Measurements from ENCODE around the gene PIMREG. TPM values are rescaled to one million over a fixed set of nuclear protein-coding genes. Genes with fewer than 3 reads are reported as not detected.

Gene PIMREG
- total RNA-seq, 1 donor: 13.1 TPM

DNA sequence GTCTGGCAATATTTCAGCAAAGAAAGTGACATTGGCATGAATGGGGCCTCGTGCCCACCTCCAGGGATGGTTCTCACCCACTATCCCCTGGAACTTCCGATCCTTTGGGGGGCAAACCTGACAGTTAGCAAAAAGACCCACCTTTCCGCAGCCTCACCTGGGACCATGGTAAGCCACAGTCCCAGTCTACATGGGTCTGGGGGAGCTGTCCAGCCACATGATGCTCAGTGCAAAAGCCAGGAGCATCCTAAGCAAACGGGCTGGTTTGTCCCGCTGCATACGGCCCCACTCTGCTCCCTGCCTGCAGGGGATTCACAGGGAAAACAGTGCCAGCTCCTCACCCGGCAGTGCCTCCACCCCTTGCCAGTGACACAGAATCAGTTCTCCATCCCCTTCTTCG, 28.6 kb upstream of the PIMREG start:
- TF ChIP-seq, protein P1, sequence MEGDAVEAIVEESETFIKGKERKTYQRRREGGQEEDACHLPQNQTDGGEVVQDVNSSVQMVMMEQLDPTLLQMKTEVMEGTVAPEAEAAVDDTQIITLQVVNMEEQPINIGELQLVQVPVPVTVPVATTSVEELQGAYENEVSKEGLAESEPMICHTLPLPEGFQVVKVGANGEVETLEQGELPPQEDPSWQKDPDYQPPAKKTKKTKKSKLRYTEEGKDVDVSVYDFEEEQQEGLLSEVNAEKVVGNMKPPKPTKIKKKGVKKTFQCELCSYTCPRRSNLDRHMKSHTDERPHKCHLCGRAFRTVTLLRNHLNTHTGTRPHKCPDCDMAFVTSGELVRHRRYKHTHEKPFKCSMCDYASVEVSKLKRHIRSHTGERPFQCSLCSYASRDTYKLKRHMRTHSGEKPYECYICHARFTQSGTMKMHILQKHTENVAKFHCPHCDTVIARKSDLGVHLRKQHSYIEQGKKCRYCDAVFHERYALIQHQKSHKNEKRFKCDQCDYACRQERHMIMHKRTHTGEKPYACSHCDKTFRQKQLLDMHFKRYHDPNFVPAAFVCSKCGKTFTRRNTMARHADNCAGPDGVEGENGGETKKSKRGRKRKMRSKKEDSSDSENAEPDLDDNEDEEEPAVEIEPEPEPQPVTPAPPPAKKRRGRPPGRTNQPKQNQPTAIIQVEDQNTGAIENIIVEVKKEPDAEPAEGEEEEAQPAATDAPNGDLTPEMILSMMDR (IDR thresholded peaks at IDR 0.05; ENCODE audit: insufficient read depth, low read length): no peak
- DNase-seq (ENCODE audit: low read depth): no peak
- no peak overlapping the region for H3K4me3 ChIP-seq (ENCODE audit: low read depth, low read length)

DNA sequence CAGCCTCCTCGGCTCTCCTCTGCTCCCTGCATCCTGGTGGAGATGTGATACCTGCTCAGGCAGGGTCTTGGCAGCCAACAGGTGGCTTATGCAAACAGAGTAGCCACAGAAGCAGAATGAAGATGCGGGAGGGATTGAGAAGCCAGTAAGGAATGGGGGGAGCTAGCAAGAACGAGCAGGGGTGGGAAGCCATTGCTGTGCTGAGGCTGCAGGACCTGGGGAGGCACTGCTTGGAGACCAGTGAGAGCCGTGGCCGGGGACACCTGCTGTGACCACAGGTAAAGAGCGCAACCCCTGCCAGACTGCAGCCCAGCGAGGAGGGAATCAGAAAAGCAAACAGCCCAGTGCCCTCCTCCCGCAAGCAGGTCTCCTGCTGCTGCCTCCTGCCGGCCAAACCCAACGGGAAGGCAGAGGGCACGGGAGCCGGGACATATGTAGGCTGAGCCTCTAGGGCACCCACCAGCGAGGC, 24.0 kb upstream of the PIMREG start:
- H3K4me3 ChIP-seq (ENCODE audit: low read depth, low read length): no peak overlapping the region
- TF ChIP-seq, protein P1 (IDR thresholded peaks at IDR 0.05; ENCODE audit: insufficient read depth, low read length): peak; percentile 44
- DNase-seq (ENCODE audit: low read depth): no peak

DNA sequence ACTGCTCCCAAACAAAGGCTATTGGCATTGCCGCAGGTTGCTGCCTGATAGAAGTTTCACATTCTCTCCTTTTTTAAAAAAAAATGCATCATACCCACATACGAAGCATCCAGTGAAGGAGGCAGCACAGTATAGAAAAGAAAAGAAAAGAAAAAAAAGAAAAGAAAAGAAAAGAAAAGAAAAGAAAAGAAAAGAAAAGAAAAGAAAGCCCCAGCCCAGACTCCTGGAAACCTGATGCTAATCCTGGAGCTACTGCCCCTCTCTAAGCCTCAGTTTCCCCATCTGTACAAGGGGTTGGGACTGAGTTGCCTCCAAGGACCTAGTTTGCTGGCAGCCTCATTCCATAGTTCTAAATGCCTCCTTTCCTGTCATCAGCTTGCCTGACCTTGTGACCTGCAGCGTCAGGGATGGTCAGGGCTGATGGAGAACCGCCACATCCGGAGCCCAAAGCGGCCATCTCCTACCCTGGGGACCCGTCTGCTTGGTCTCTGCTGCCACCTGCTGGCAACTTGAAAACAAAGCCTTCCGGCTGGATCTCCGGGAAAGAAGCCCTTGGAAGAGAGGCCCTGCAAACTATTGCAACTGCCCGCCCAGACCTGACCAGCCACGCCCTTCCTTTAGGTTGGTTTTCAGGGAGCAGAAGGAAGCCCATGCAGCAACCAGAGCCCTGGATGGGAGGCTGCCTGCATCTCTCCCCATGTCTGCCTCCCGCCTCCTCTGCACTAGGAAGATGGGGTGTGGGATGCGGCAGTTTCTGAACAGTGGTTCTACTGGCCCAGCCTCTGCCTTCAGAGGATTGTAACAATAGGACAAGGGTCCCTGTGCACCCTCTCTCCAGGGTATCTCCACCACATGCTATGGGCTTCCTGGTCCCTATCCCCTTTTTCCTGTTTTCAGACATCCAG, 22.3 kb upstream of the PIMREG start:
- TF ChIP-seq, protein P1 (IDR thresholded peaks at IDR 0.05; ENCODE audit: insufficient read depth, low read length): peak; percentile 80
- DNase-seq (ENCODE audit: low read depth): peak; percentile 72
- H3K4me3 ChIP-seq (ENCODE audit: low read depth, low read length): no peak overlapping the region

DNA sequence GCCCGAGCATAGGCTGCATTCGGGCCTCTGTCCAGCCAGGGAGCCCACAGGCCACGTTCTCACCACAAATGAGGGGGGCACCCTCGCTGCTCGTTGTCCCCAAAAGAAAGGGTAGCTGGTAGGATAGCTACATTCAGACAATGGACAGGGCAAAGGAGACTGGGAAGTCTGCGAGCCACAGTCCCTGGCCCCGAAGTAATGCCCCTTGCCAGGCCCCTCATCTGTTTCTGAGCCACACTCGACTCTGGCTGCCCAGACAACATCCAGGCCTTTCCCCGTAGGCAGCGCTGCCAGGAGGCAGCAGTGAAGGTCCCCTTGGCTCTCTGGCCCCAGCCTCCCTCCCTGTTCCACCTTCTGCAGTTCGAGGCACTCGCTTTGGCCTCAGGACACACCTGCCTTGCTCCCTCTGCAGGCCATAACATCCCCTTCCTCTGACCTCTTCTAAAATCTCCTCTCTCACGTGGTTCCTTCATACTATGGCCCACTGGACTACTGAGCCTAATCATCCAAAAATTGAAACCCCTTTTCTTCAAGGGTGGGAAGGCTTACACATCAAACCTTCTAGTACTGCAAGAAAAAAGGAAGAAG, 21.5 kb upstream of the PIMREG start:
- H3K4me3 ChIP-seq (ENCODE audit: low read depth, low read length): no peak overlapping the region
- TF ChIP-seq, protein P1 (IDR thresholded peaks at IDR 0.05; ENCODE audit: insufficient read depth, low read length): no peak
- no peak for DNase-seq (ENCODE audit: low read depth)

DNA sequence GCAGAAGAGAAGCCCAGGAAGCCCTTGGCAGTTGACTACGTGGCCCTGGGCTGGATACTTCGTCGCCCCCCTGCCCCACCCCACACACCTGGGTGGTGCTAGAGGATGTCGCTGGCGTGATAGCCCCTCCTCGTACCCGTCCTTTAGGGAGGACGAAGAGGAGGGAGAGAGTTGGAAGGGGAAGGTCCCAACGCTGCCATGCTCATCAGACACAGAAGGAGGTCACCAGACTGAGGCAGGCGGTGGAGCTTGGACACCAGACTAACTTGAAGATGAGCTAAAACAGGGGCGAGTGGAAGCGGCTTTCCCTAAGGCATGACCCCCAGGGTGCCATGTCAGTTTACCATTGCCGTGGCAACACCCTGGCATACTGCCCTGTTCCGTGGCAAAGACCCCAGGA, 20.3 kb upstream of the PIMREG start:
- no peak for DNase-seq (ENCODE audit: low read depth)
- no peak overlapping the region for H3K4me3 ChIP-seq (ENCODE audit: low read depth, low read length)
- TF ChIP-seq, protein P1 (IDR thresholded peaks at IDR 0.05; ENCODE audit: insufficient read depth, low read length): no peak

DNA sequence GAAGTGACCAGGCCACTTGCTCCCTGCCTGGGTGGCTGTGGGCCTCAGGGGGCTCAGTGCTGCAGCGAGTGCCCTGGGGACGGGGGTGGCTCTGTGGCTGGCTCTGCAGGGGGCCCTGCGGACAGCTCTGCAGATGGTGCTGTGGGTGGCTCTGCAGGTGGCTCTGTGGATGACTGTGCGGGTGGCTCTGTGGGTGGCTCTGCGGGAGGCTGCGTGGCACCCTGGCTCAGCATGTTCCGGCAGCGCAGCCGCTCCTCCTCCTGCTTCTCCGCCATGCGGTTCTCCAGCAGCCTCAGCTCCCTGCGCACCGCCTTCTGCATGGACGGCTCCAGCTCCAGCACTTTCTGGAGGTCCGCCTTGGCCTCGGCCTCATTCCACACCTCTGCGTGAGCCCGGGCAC, 18.8 kb upstream of the PIMREG start:
- TF ChIP-seq, protein P1 (IDR thresholded peaks at IDR 0.05; ENCODE audit: insufficient read depth, low read length): no peak
- DNase-seq (ENCODE audit: low read depth): no peak
- H3K4me3 ChIP-seq (ENCODE audit: low read depth, low read length): no peak overlapping the region
